SK-MEL-5 (cell line): Measurements from ENCODE around the gene ULK4. TPM values are rescaled to one million over a fixed set of nuclear protein-coding genes. Genes with fewer than 3 reads are reported as not detected.
A peak's percentile ranks its signal among the peaks of the same experiment; 100 is the strongest.
"Not testable (repeated sequence)": the region's sequence is repeated elsewhere in the genome, so short reads cannot be mapped to it uniquely, and the experiment has no call there.

Experiments
- DNase-seq: peaks from one replicate; pipeline ENCODE4 v3.0.0-alpha.2; 2016; ENCODE audit warnings: low read depth, low spot score
- in situ Hi-C: cut with HindIII; loops from 2 replicates; pipeline ENCODE4 v1.10.0; 2016; ENCODE audit warnings: low sequenced_read_pairs, high pct_unique_total_duplicates, low pct_unique_long_range_greater_than_20kb
- polyA plus RNA-seq, 2 experiments: library from polyadenylated mRNA; depleted of rRNA; stranded (reverse); fragments of >200 nt; gene quantifications; 2 replicates each; pipeline ENCODE4 v1.2.3, GENCODE V29; 2015
- total RNA-seq: library from RNA; depleted of rRNA; stranded (reverse); fragments of >200 nt; shearing (Covaris generic); gene quantifications from 2 replicates; pipeline ENCODE4 v1.2.3, GENCODE V29; 2014; rRNA removed

ULK4 gene
- 20.9 and 30.4 TPM in 2 replicates for total RNA-seq
- polyA plus RNA-seq (2015; cell fraction: cytosol; rRNA removed) = 6.9 and 18.5 TPM in 2 replicates
- 19.1 and 19.9 TPM in 2 replicates for polyA plus RNA-seq (2015; cell fraction: nucleus; rRNA removed)

DNA sequence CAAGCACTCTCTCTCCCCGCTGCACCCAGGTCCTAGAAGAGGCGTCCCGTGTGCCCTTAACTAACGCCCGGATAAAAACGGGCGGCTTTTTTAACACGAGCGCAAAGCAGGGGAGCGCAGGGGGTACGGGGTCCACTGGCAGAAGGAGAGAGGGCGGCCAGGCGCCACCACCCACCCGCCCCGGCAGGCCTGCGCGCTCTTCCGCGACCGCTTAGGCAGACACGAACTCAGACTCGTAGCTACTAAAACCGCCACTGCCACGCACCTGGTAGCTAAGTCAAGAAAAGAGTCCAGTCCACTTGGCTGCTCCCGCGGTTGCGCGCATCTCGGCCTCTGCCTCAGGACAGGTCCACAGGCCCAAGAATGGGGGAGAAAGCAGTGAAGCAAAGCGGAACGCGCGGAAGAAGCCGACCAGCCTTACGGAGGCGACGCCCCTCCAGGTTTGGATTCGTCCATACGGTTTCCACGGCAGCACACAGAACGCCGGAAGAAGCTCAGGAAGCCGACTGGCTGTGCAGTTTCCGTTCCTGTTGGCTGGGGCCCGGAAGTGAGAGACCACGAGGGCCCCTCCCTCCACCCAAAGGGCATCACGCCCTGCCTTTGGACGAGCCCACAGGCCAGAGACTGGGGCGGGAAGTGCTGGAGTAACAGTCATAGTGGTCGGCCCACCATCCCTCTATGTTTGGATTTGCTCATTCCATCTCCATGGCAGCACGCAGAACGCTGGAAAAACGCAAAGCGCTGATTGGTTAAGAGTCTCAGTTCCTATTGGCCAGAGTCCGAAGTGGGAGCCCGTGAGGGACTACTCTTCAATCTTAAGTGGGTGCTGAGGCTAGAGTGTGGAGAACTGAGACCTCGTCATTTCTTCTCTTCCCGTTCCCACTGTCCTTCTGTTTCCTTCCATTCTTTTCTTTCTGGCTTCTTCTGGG is at the start of gene ULK4:
ULK4 (minus strand) TSS at position 353 of the 929 bp plus-strand sequence. CDS start 7,344 bp downstream, outside the sequence.
- in situ Hi-C loops = no loop called here
- DNase-seq = peak; percentile 99

GRCh38 chr3:42010530-42010929 is 48.6 kb upstream of the ULK4 start:
- DNase-seq = no peak
- in situ Hi-C loops = no loop called here

GRCh38 chr3:42009456-42009855 is 47.6 kb upstream of the ULK4 start:
- in situ Hi-C loops = no loop called here
- DNase-seq = no peak

- DNase-seq = no peak
- in situ Hi-C loops = no loop called here
Observed at GRCh38 chr3:42007785-42008184, 45.9 kb upstream of the ULK4 start.

- DNase-seq = no peak
- in situ Hi-C loops = no loop called here
Observed at GRCh38 chr3:42005401-42005800, 43.5 kb upstream of the ULK4 start.

DNA sequence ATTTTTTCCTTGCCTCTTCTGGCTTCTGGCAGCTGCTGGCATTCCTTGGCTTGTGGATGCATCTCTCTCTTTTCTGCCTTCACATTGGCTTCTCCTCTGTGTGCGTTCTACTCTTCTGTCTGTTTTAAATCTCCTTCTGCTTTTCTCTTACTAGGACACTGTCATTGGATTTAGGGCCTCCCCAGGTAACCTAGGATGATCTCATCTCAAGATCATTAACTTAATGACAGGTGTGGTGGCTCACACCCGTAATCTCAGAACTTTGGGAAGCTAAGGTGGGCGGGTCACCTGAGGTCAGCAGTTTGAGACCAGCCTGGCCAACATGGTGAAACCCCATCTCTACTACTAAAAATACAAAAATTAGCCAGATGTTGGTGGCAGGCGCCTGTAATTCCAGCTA is 40.9 kb upstream of the ULK4 start:
- in situ Hi-C loops = no loop called here
- DNase-seq = no peak

GRCh38 chr3:42001777-42002176 is 39.9 kb upstream of the ULK4 start:
- in situ Hi-C loops = no loop called here
- no peak for DNase-seq

DNA sequence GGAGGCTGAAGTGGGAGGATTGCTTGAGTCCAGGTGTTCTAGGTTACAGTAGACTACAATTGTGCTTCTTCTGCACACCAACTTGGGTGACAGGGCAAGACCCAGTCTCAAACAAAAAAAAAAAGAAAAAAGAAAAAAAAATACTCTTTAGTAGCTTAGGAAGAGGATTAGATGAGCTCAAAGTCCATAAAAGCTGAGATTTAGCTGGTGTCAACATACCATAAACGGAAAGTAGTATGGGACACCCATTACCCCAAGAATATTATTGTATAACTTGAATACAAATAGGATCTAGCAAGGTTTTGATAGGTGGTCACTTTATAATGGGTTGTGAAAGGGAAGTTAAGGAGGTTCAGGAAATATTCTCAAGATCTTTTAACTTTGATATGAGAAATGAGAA is 38.0 kb upstream of the ULK4 start:
- in situ Hi-C loops = no loop called here
- DNase-seq = no peak

GRCh38 chr3:41997702-41998550 is 36.0 kb upstream of the ULK4 start:
- in situ Hi-C loops = no loop called here
- peak; percentile 63 for DNase-seq

DNA sequence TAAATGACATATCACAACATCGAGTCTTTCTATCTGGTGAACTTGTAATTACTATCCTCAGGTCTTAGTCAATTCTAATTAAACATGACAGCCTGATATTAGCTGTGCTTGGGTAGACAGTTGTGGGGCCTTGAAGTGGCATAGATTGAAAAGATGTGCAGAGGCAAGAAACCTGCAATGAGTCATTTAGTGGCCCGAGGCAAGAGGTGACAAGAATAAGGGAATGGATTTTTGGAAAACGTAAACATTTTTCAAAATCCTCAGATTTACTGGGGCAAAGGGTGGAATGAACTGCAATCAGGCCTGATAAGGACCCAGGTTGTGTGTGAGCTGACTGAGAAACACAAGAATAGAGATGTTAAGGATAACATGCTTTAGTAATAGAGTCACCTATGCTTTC is 29.5 kb upstream of the ULK4 start:
- no peak for DNase-seq
- in situ Hi-C loops = no loop called here

- in situ Hi-C loops = no loop called here
Observed at GRCh38 chr3:41989518-41989917, 27.6 kb upstream of the ULK4 start.

GRCh38 chr3:41987627-41988026 is 25.7 kb upstream of the ULK4 start:
- in situ Hi-C loops = no loop called here
- DNase-seq = no peak

More at GRCh38 chr3:41989518-41989917, 27.6 kb upstream of the ULK4 start:
- DNase-seq = no peak

DNA sequence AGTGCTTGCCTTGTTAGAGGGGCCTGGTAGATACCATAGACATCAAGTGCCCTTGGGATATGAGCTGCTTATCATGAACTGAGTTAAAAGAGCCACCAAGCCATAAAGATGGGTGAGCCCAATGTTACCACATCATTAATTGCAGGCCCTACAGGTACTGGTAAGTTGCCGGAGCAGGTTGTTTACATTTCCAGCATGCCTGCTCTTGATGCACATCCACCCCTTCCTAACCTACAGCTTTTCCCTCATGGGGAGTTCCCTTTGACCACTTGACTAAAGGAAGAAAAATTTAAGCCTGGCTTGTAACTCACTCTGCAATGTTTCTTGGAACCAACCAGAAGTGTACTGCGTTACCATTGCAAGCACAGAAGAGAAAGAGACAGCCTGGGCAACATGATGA is 24.7 kb upstream of the ULK4 start:
- no peak for DNase-seq
- in situ Hi-C loops = no loop called here

DNA sequence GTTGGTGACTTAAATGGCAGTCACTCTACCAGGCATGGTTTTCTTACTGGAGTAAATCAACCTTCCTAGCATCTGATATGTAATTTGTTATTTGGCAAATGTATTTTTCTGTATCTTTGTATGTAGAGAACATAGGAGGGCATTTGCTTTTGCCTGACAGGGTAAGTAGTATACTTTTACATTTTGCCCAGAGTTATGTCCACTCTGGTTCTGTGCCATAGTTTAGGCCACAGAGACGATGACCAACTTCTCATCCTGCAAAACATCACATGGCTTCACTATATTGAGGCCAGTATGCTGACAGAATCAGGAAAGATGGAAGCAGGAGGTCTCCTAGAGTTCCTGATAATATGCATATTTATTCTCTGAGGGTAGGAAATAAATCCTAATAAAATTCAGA is 23.1 kb upstream of the ULK4 start:
- in situ Hi-C loops = no loop called here
- no peak for DNase-seq

GRCh38 chr3:41983091-41983490 is 21.2 kb upstream of the ULK4 start:
- DNase-seq, in situ Hi-C loops: not testable (repeated sequence)

DNA sequence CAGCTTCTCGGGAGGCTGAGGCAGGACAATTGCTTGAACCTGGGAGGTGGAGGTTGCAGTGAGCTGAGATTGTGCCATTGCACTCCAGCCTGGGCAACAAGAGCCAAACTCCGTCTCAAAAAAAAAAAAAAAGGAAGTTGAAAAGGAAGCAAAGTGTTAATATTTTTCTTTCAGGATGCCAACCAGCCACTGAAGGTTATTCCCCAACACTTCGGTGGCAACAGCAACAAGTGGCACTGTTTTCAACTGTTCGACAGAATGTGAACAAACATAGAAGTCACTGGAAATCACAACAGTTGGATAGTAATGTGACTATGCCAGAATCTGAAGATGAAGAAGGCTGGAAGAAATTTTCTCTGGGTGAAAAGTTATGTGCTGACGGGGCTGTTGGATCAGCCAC is 15.5 kb upstream of the ULK4 start:
- in situ Hi-C loops, DNase-seq: not testable (repeated sequence)

DNA sequence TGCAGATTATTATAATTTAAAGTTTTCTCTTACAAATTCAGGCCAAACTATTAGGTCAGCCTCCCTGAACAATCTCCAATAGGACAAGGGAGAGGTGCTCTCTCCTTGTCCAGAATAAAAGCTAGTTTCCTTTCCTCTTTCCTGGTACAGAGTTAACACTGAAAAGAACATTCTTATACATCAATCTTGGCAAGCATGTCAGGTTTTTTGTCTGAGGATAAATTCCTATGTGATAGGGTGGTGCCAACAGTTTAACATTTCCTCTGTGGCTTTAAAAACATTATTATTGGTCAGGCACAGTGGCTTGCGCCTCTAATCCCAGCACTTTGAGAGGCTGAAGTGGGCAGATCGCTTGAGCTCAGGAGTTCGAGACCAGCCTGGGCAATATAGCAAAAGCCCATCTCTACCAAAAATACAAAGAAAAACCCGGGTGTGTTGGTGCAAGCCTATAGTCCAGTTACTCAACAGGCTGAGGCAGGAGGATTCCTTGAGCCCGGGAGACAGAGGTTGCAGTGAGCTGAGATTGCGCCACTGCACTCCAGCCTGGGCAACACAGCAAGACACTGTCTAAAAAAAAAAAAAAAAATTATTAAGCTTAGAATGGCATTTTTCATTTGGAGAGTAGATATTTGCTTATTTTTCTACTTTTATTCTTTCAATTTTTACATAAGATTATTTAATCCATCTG is 13.7 kb upstream of the ULK4 start:
- DNase-seq = no peak
- in situ Hi-C loops = no loop called here

- in situ Hi-C loops = no loop called here
- DNase-seq = no peak
Observed at GRCh38 chr3:41974223-41974622, 12.3 kb upstream of the ULK4 start.
